ENCODE measurements around the gene KRT36.

The KRT36 gene

DNA sequence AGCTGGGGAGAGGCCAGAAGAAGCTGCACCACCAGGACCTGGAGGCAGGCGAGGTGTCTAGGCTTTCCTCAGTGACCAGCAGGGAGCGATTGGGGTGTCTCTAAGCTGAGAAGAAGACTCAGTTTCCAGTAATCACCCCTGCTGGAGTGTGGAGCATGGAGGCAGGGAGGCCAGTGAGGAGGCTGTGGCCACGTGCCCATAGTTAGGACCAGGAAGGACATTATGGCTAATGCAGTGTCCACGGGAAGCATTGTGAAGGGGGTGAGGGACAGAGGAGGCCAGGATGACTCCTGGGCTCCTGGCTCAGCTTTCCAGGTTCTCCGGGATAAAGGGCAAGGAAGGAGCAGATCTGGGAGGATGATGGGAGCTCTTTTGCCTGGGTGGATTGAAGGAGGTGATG lies 10.0 kb upstream of the KRT36 start:
- no peak for DNase-seq (ENCODE audit: low read depth, low spot score)
- TF ChIP-seq SUZ12 (IDR thresholded peaks at IDR 0.05; ENCODE audit: extremely low read depth, insufficient read depth, insufficient read length), result no peak
- TF ChIP-seq YY1 (IDR thresholded peaks at IDR 0.05; ENCODE audit: insufficient read depth, insufficient read length), result no peak
- TF ChIP-seq ZNF274 (IDR thresholded peaks at IDR 0.05; ENCODE audit: low read depth, low read length), result no peak
- Histone ChIP-seq H3K36me3 (ENCODE audit: insufficient read depth, insufficient read length, low read length) (no peaks in the 10 kb centered on the region), H3K27me3 (ENCODE audit: insufficient read depth, insufficient read length) (peaks cover 3% of the 10 kb centered on the region), H3K9ac (ENCODE audit: insufficient read length, low read depth) (no peak overlapping the region), H3K4me1 (ENCODE audit: insufficient read depth, insufficient read length) (peaks cover 35% of the 10 kb centered on the region), H3K4me3 (ENCODE audit: insufficient read length, low read depth) (no peak overlapping the region), H3K9me3 (ENCODE audit: insufficient read depth, low read length) (no peaks in the 10 kb centered on the region)

DNA sequence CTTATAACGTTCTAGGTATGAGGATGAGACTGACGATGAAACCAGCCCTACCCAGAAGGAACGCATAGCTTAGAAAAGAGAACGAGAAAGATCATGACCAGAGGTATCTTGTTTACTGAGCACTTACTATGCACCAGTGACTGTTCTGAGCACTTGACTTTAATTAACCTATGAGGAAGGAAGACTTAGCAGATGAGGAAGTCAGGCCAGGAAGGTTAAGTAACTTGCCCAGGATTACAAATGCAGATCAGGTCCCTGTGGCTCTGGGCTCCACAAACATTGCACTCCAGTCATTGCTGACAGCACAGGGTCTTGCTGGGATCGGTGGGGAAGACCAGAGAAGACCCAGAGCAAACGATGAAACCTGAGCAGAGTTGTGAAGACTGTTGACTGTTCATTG lies 8.6 kb upstream of the KRT36 start:
- TF ChIP-seq YY1 (IDR thresholded peaks at IDR 0.05; ENCODE audit: insufficient read depth, insufficient read length) (no peak), ZNF274 (IDR thresholded peaks at IDR 0.05; ENCODE audit: low read depth, low read length) (no peak), SUZ12 (IDR thresholded peaks at IDR 0.05; ENCODE audit: extremely low read depth, insufficient read depth, insufficient read length) (no peak)
- Histone ChIP-seq H3K4me3 (ENCODE audit: insufficient read length, low read depth) (no peak overlapping the region), H3K4me1 (ENCODE audit: insufficient read depth, insufficient read length) (peaks cover 37% of the 10 kb centered on the region), H3K36me3 (ENCODE audit: insufficient read depth, insufficient read length, low read length) (no peaks in the 10 kb centered on the region), H3K9me3 (ENCODE audit: insufficient read depth, low read length) (no peaks in the 10 kb centered on the region), H3K9ac (ENCODE audit: insufficient read length, low read depth) (no peak overlapping the region), H3K27me3 (ENCODE audit: insufficient read depth, insufficient read length) (peaks cover 3% of the 10 kb centered on the region)
- no peak for DNase-seq (ENCODE audit: low read depth, low spot score)

DNA sequence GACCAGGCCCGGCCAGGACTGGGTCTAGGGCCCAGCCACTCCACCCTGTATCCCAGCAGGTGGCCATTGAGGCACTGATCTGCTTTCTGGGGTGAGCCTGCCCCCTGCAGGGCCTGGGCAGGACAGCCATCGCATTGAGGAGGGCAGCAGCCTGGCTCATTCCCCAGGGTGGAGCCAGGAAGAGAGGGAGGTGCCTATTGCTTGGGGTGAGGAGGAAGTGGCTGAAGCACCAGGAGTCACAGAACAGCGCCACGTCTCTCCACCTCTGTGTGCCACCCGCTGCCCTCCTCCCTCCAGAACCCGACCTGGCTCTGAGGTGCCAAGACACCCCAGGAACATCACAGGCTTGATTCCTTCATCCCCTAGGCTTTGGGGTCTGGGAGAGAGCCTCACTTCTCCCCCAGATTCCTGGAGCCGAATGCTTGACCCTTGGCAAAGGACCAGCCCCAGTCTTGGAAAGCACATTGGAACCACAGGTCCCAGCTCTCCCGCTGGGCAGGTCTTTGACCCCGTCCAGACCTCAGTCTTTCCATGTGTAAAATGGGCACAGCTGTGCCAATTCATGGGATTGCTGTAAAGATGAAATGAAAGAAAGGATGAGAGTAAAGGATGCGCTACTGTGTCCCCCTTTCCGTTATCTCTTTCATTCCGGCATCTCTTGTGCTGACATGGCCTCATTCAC lies 7.2 kb upstream of the KRT36 start:
- H3K9me3 ChIP-seq (ENCODE audit: insufficient read depth, low read length), result no peaks in the 10 kb centered on the region
- H3K36me3 ChIP-seq (ENCODE audit: insufficient read depth, insufficient read length, low read length), result no peaks in the 10 kb centered on the region
- H3K4me3 ChIP-seq (ENCODE audit: insufficient read length, low read depth), result no peak overlapping the region
- peak; percentile 38 for DNase-seq (ENCODE audit: low read depth, low spot score)
- TF ChIP-seq YY1 (IDR thresholded peaks at IDR 0.05; ENCODE audit: insufficient read depth, insufficient read length) (no peak), ZNF274 (IDR thresholded peaks at IDR 0.05; ENCODE audit: low read depth, low read length) (no peak), SUZ12 (IDR thresholded peaks at IDR 0.05; ENCODE audit: extremely low read depth, insufficient read depth, insufficient read length) (no peak)
- peaks cover 37% of the 10 kb centered on the region for H3K4me1 ChIP-seq (ENCODE audit: insufficient read depth, insufficient read length)
- peaks cover 3% of the 10 kb centered on the region for H3K27me3 ChIP-seq (ENCODE audit: insufficient read depth, insufficient read length)
- H3K9ac ChIP-seq (ENCODE audit: insufficient read length, low read depth), result no peak overlapping the region

DNA sequence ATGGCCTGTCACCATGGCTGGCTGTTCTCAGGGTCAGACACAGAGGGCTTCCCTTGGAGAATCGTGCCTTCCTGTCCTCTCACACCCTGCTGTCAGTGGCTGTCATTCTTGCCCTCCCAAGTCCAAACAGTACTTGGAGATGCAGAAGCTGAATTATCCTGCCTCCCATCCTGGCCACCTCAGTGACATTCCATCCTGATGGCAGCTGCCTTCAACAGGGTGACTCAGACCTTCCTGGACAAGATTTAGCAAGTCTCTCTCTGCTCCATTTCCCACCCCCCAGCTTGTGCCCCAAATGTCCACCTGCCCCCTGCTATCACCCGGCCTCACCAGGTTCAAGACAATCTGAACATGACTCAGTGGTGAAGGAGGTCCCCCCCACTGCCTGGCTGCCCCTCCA lies 4.8 kb upstream of the KRT36 start:
- Histone ChIP-seq H3K27me3 (ENCODE audit: insufficient read depth, insufficient read length) (peaks cover 2% of the 10 kb centered on the region), H3K4me1 (ENCODE audit: insufficient read depth, insufficient read length) (peaks cover 18% of the 10 kb centered on the region), H3K36me3 (ENCODE audit: insufficient read depth, insufficient read length, low read length) (no peaks in the 10 kb centered on the region), H3K4me3 (ENCODE audit: insufficient read length, low read depth) (no peak overlapping the region), H3K9me3 (ENCODE audit: insufficient read depth, low read length) (no peaks in the 10 kb centered on the region), H3K9ac (ENCODE audit: insufficient read length, low read depth) (no peak overlapping the region)
- DNase-seq (ENCODE audit: low read depth, low spot score), result no peak
- no peak for TF ChIP-seq SUZ12 (IDR thresholded peaks at IDR 0.05; ENCODE audit: extremely low read depth, insufficient read depth, insufficient read length)
- TF ChIP-seq ZNF274 (IDR thresholded peaks at IDR 0.05; ENCODE audit: low read depth, low read length), result no peak
- no peak for TF ChIP-seq YY1 (IDR thresholded peaks at IDR 0.05; ENCODE audit: insufficient read depth, insufficient read length)

DNA sequence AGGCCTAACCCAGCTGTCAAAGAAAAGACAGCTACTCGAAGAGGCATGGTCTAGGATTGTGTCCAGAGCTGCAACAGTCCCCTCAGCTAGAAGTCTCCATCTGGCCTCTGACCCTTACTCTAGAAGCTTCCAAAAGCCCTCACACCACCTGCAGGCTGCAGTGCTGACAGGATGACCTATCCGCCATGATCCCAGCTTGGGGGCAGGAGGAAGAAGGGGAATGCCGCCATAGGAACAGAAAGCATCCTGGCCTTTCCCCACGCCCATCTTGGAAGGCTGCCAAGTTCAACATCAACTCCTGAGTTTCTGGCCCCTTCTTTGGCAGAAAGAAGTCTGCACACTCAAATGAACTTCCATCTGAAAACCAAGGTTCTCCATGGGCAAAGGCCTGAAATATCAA lies 3.1 kb upstream of the KRT36 start:
- no peak overlapping the region for H3K9ac ChIP-seq (ENCODE audit: insufficient read length, low read depth)
- no peak overlapping the region for H3K4me3 ChIP-seq (ENCODE audit: insufficient read length, low read depth)
- DNase-seq (ENCODE audit: low read depth, low spot score), result no peak
- H3K27me3 ChIP-seq (ENCODE audit: insufficient read depth, insufficient read length), result no peaks in the 10 kb centered on the region
- H3K36me3 ChIP-seq (ENCODE audit: insufficient read depth, insufficient read length, low read length), result no peaks in the 10 kb centered on the region
- no peak for TF ChIP-seq YY1 (IDR thresholded peaks at IDR 0.05; ENCODE audit: insufficient read depth, insufficient read length)
- no peak for TF ChIP-seq SUZ12 (IDR thresholded peaks at IDR 0.05; ENCODE audit: extremely low read depth, insufficient read depth, insufficient read length)
- no peak for TF ChIP-seq ZNF274 (IDR thresholded peaks at IDR 0.05; ENCODE audit: low read depth, low read length)
- H3K4me1 ChIP-seq (ENCODE audit: insufficient read depth, insufficient read length), result peaks cover 10% of the 10 kb centered on the region
- no peaks in the 10 kb centered on the region for H3K9me3 ChIP-seq (ENCODE audit: insufficient read depth, low read length)

GRCh38 chr17:41492351-41492750 lies 2.6 kb upstream of the KRT36 start:
- Histone ChIP-seq H3K4me1 (ENCODE audit: insufficient read depth, insufficient read length) (peaks cover 10% of the 10 kb centered on the region), H3K27me3 (ENCODE audit: insufficient read depth, insufficient read length) (no peaks in the 10 kb centered on the region), H3K36me3 (ENCODE audit: insufficient read depth, insufficient read length, low read length) (no peaks in the 10 kb centered on the region), H3K9ac (ENCODE audit: insufficient read length, low read depth) (no peak overlapping the region), H3K9me3 (ENCODE audit: insufficient read depth, low read length) (no peaks in the 10 kb centered on the region), H3K4me3 (ENCODE audit: insufficient read length, low read depth) (no peak overlapping the region)
- DNase-seq (ENCODE audit: low read depth, low spot score), result no peak
- TF ChIP-seq ZNF274 (IDR thresholded peaks at IDR 0.05; ENCODE audit: low read depth, low read length) (no peak), YY1 (IDR thresholded peaks at IDR 0.05; ENCODE audit: insufficient read depth, insufficient read length) (no peak), SUZ12 (IDR thresholded peaks at IDR 0.05; ENCODE audit: extremely low read depth, insufficient read depth, insufficient read length) (no peak)

DNA sequence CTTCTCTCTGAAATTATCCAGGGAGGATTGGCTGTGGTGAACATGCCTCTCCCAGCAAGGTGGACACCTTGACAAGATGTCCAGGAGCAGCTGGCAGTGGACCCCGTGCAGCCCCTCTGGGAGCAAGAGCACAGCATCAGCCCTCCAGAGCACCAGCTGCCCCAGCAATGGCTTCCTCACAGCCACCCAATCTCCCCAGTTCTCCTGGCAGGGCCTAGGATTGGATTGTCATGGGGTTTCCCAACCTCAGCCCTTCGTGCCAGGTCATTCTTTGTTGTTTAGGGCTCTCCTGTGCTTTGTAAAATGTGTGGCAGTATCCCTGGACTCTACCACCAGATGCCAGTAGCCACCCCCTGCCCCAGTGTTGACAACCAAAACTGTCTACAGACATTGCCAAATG lies 1.8 kb upstream of the KRT36 start:
- no peaks in the 10 kb centered on the region for H3K27me3 ChIP-seq (ENCODE audit: insufficient read depth, insufficient read length)
- no peak for DNase-seq (ENCODE audit: low read depth, low spot score)
- no peak for TF ChIP-seq YY1 (IDR thresholded peaks at IDR 0.05; ENCODE audit: insufficient read depth, insufficient read length)
- TF ChIP-seq ZNF274 (IDR thresholded peaks at IDR 0.05; ENCODE audit: low read depth, low read length), result no peak
- TF ChIP-seq SUZ12 (IDR thresholded peaks at IDR 0.05; ENCODE audit: extremely low read depth, insufficient read depth, insufficient read length), result no peak
- H3K4me3 ChIP-seq (ENCODE audit: insufficient read length, low read depth), result no peak overlapping the region
- H3K9ac ChIP-seq (ENCODE audit: insufficient read length, low read depth), result no peak overlapping the region
- peaks cover 4% of the 10 kb centered on the region for H3K4me1 ChIP-seq (ENCODE audit: insufficient read depth, insufficient read length)
- H3K36me3 ChIP-seq (ENCODE audit: insufficient read depth, insufficient read length, low read length), result no peaks in the 10 kb centered on the region
- no peaks in the 10 kb centered on the region for H3K9me3 ChIP-seq (ENCODE audit: insufficient read depth, low read length)

All from NT2/D1 (cell line).